DND-41 (cell line): ENCODE data around the gene SHISA9.

Source experiments
- ATAC-seq: fragments of 200-7000 bp; cut with Tn5 transposase; 3 replicates; pipeline ENCODE4 v1.9.1; 2021; ENCODE audit warnings: low read depth; ENCODE audit not compliant: insufficient read depth
- DNase-seq: peaks from one replicate; pipeline ENCODE4 v3.0.0-alpha.2; 2020
- H2AFZ ChIP-seq: 2 replicates; pipeline ENCODE4 v1.6.0; 2012; ENCODE audit warnings: low read depth, low read length
- H3K27ac ChIP-seq: 2 replicates; pipeline ENCODE4 v1.5.1; 2012; ENCODE audit warnings: low read length, inconsistent platforms
- H3K27me3 ChIP-seq: fragments of 200-600 bp; sonication (generic); 2 replicates; pipeline ENCODE4 v1.6.0; 2012; ENCODE audit warnings: low read length, mild to moderate bottlenecking, inconsistent platforms; ENCODE audit not compliant: insufficient read depth, poor library complexity
- H3K36me3 ChIP-seq: 2 replicates; pipeline ENCODE4 v1.5.1; 2012; ENCODE audit warnings: low read length, inconsistent platforms; ENCODE audit not compliant: insufficient read depth
- H3K4me1 ChIP-seq: 2 replicates; pipeline ENCODE4 v1.5.1; 2012; ENCODE audit warnings: mild to moderate bottlenecking, low read length; ENCODE audit not compliant: insufficient read depth
- H3K4me2 ChIP-seq: 2 replicates; pipeline ENCODE4 v1.6.0; 2012; ENCODE audit warnings: mild to moderate bottlenecking, moderate library complexity, low read length, inconsistent platforms; ENCODE audit not compliant: insufficient read depth
- H3K4me3 ChIP-seq, 2 experiments: fragments of 200-600 bp in 1 of 2; shearing (Covaris generic) in 1 of 2; 2 replicates each; pipeline ENCODE4 v1.5.1; 2012 to 2016; ENCODE audit warnings: inconsistent platforms in 2 of 2, low read length in 2 of 2, mild to moderate bottlenecking in 2 of 2, low read depth in 1 of 2, moderate library complexity in 1 of 2
- H3K79me2 ChIP-seq: 2 replicates; pipeline ENCODE4 v1.6.0; 2012; ENCODE audit warnings: low read length, inconsistent platforms; ENCODE audit not compliant: insufficient read depth
- H3K9ac ChIP-seq: 2 replicates; pipeline ENCODE4 v1.6.0; 2012; ENCODE audit warnings: low read depth, mild to moderate bottlenecking, inconsistent platforms, low read length, moderate library complexity
- H3K9me3 ChIP-seq: 2 replicates; pipeline ENCODE4 v1.5.1; 2012; ENCODE audit warnings: low read length, moderate library complexity, mild to moderate bottlenecking, inconsistent platforms; ENCODE audit not compliant: insufficient read depth, severe bottlenecking
- H4K20me1 ChIP-seq: 2 replicates; pipeline ENCODE4 v1.6.0; 2012; ENCODE audit warnings: low read length; ENCODE audit not compliant: insufficient read depth
- CTCF ChIP-seq: IDR thresholded peaks from 2 replicates; pipeline ENCODE4 v1.5.1; 2012; ENCODE audit warnings: borderline replicate concordance, low read length, moderate library complexity, mild to moderate bottlenecking; ENCODE audit not compliant: poor library complexity, severe bottlenecking; ENCODE audit errors: extremely low read depth
- EZH2 ChIP-seq: IDR thresholded peaks from 3 replicates; pipeline ENCODE4 v1.6.1; 2012; ENCODE audit warnings: borderline replicate concordance, low read depth, mild to moderate bottlenecking, moderate library complexity, low read length, inconsistent platforms; ENCODE audit not compliant: severe bottlenecking

SHISA9 gene

GRCh38 chr16:13148836-13149235 is 247.4 kb downstream of the SHISA9 start:
- no peak overlapping the region for H3K4me2 ChIP-seq
- H3K9me3 ChIP-seq, result no peaks in the 10 kb centered on the region
- DNase-seq (no peak), ATAC-seq (no peak)
- no peak overlapping the region for H3K27ac ChIP-seq
- no peak overlapping the region for H3K4me3 ChIP-seq
- no peaks in the 10 kb centered on the region for H4K20me1 ChIP-seq
- H3K27me3 ChIP-seq, result no peaks in the 10 kb centered on the region
- no peaks in the 10 kb centered on the region for H3K4me1 ChIP-seq
- H2AFZ ChIP-seq, result no peak overlapping the region
- H3K36me3 ChIP-seq, result no peaks in the 10 kb centered on the region
- H3K9ac ChIP-seq, result no peak overlapping the region
- no peaks in the 10 kb centered on the region for H3K79me2 ChIP-seq
- TF ChIP-seq EZH2 (no peak), CTCF (no peak)

GRCh38 chr16:13150181-13150885 is 248.9 kb downstream of the SHISA9 start:
- no peak for TF ChIP-seq CTCF
- no peak for TF ChIP-seq EZH2
- Histone ChIP-seq H2AFZ (no peak overlapping the region), H3K9me3 (no peaks in the 10 kb centered on the region), H3K4me3 (no peak overlapping the region), H3K4me2 (no peak overlapping the region), H3K79me2 (no peaks in the 10 kb centered on the region), H3K27ac (no peak overlapping the region), H3K9ac (no peak overlapping the region), H3K27me3 (no peaks in the 10 kb centered on the region), H3K36me3 (no peaks in the 10 kb centered on the region), H4K20me1 (no peaks in the 10 kb centered on the region), H3K4me1 (no peaks in the 10 kb centered on the region)
- ATAC-seq, result peak; percentile 79
- peak; percentile 52 for DNase-seq

GRCh38 chr16:13153696-13154095 is 252.3 kb downstream of the SHISA9 start:
- Histone ChIP-seq H4K20me1 (no peaks in the 10 kb centered on the region), H3K4me3 (no peak overlapping the region), H3K79me2 (no peaks in the 10 kb centered on the region), H3K4me1 (no peaks in the 10 kb centered on the region), H3K9me3 (no peaks in the 10 kb centered on the region), H3K27me3 (no peaks in the 10 kb centered on the region), H3K27ac (no peak overlapping the region), H3K36me3 (no peaks in the 10 kb centered on the region), H2AFZ (no peak overlapping the region), H3K9ac (no peak overlapping the region), H3K4me2 (no peak overlapping the region)
- DNase-seq (no peak), ATAC-seq (no peak)
- TF ChIP-seq EZH2, result no peak
- TF ChIP-seq CTCF, result no peak

- H3K36me3 ChIP-seq, result no peaks in the 10 kb centered on the region
- H3K4me2 ChIP-seq, result no peak overlapping the region
- no peaks in the 10 kb centered on the region for H3K9me3 ChIP-seq
- ATAC-seq (no peak), DNase-seq (no peak)
- H3K4me1 ChIP-seq, result no peaks in the 10 kb centered on the region
- no peaks in the 10 kb centered on the region for H3K27me3 ChIP-seq
- no peak overlapping the region for H3K27ac ChIP-seq
- no peak overlapping the region for H3K9ac ChIP-seq
- no peaks in the 10 kb centered on the region for H3K79me2 ChIP-seq
- TF ChIP-seq EZH2, result no peak
- no peak for TF ChIP-seq CTCF
- H2AFZ ChIP-seq, result no peak overlapping the region
- H3K4me3 ChIP-seq, result no peak overlapping the region
- no peaks in the 10 kb centered on the region for H4K20me1 ChIP-seq
These were observed 253.4 kb downstream of the SHISA9 start for GRCh38 chr16:13154799-13155198.
